NCI-H460 (cell line): Measurements from ENCODE around the gene DIAPH2. TPM values are rescaled to one million over a fixed set of nuclear protein-coding genes. Genes with fewer than 3 reads are reported as not detected.

Experiments used
- DNase-seq: peaks from one replicate; pipeline ENCODE4 v3.0.0-alpha.2; 2016; ENCODE audit warnings: low read depth; ENCODE audit errors: extremely low read depth
- total RNA-seq: library from RNA; depleted of rRNA; stranded (reverse); fragments of >200 nt; shearing (Covaris generic); gene quantifications from 2 replicates; pipeline ENCODE4 v1.2.3, GENCODE V29; 2014

Gene DIAPH2
- total RNA-seq, 1 experiment from 2014 or later, result 29.6 TPM

GRCh38 chrX:97145934-97146333, 461.3 kb downstream of the DIAPH2 start:
- DNase-seq, result no peak

GRCh38 chrX:97155816-97156215, 471.2 kb downstream of the DIAPH2 start:
- DNase-seq, result no peak

- peak; percentile 12 for DNase-seq
Measured at GRCh38 chrX:97158269-97158668, 473.6 kb downstream of the DIAPH2 start.

- DNase-seq, result no peak
Measured at GRCh38 chrX:97159916-97160800, 475.5 kb downstream of the DIAPH2 start.

- no peak for DNase-seq
Measured at GRCh38 chrX:97167333-97167732, 482.7 kb downstream of the DIAPH2 start.

- no peak for DNase-seq
Measured at GRCh38 chrX:97168646-97169045, 484.0 kb downstream of the DIAPH2 start.

- DNase-seq, result no peak
Measured at GRCh38 chrX:97175147-97175546, 490.5 kb downstream of the DIAPH2 start.

GRCh38 chrX:97189668-97190067, 505.0 kb downstream of the DIAPH2 start:
- DNase-seq, result no peak

- DNase-seq, result no peak
Measured at GRCh38 chrX:97199501-97199900, 514.9 kb downstream of the DIAPH2 start.

GRCh38 chrX:97200454-97200853, 515.8 kb downstream of the DIAPH2 start:
- DNase-seq, result no peak

- no peak for DNase-seq
Measured at GRCh38 chrX:97210501-97210900, 525.9 kb downstream of the DIAPH2 start.

GRCh38 chrX:97211070-97211469, 526.4 kb downstream of the DIAPH2 start:
- DNase-seq, result no peak

- DNase-seq, result no peak
Measured at GRCh38 chrX:97215186-97215585, 530.5 kb downstream of the DIAPH2 start.

GRCh38 chrX:97224148-97224547, 539.5 kb downstream of the DIAPH2 start:
- no peak for DNase-seq

GRCh38 chrX:97229318-97229717, 544.7 kb downstream of the DIAPH2 start:
- no peak for DNase-seq

GRCh38 chrX:97230948-97231347, 546.3 kb downstream of the DIAPH2 start:
- DNase-seq, result no peak

GRCh38 chrX:97234471-97235081, 549.9 kb downstream of the DIAPH2 start:
- no peak for DNase-seq

GRCh38 chrX:97238632-97239031, 554.0 kb downstream of the DIAPH2 start:
- no peak for DNase-seq

GRCh38 chrX:97252111-97252510, 567.5 kb downstream of the DIAPH2 start:
- DNase-seq, result no peak

GRCh38 chrX:97260679-97261078, 576.0 kb downstream of the DIAPH2 start:
- DNase-seq, result no peak

- DNase-seq, result no peak
Measured at GRCh38 chrX:97266406-97267121, 581.9 kb downstream of the DIAPH2 start.
